GM12878 (cell line): ENCODE measurements around the gene FOXK1. TPM values are rescaled to one million over a fixed set of nuclear protein-coding genes. Genes with fewer than 3 reads are reported as not detected.
A peak's percentile ranks its signal among the peaks of the same experiment; 100 is the strongest.

Experiments
- ATAC-seq: fragments of 200-7000 bp; cut with Tn5 transposase; 3 replicates; pipeline ENCODE4 v1.9.1; 2020; ENCODE audit warnings: mild to moderate bottlenecking, moderate library complexity
- BruUV-seq: library from RNA; stranded (reverse); fragments of 400-500 nt; replicated peaks from 2 replicates; lab custom pipeline; 2021; lab: Mats Ljungman, UMichigan
- CTCF ChIA-PET: fragments of 300-600 bp; sonication (Branson Sonifier 250); formaldehyde crosslinking; extraction: SDS; loops from one replicate; lab custom pipeline; 2021; ENCODE audit warnings: inconsistent platforms; lab: Yijun Ruan, JAX
- POLR2A ChIA-PET: fragments of 350-600 bp; formaldehyde crosslinking; extraction: SDS; loops from one replicate; lab custom pipeline; 2021; ENCODE audit warnings: inconsistent platforms; lab: Charles Lee
- RAD21 ChIA-PET: fragments of 300-600 bp; sonication (Branson Sonifier 250); formaldehyde crosslinking; loops from one replicate; lab custom pipeline; 2023; ENCODE audit warnings: antibody characterized with exemption; ENCODE audit not compliant: unreplicated experiment; lab: Charles Lee
- SMC1A ChIA-PET: fragments of 300-600 bp; sonication (Branson Sonifier 250); formaldehyde crosslinking; loops from one replicate; lab custom pipeline; 2023; ENCODE audit not compliant: unreplicated experiment, uncharacterized antibody; lab: Charles Lee
- DNase-seq: peaks from one replicate; pipeline ENCODE4 v3.0.0-alpha.2; 2011; ENCODE audit warnings: low read depth, low spot score
- FAIRE-seq: peaks from 3 replicates; lab custom pipeline; 2011; peaks lifted over from hg19 to GRCh38; lab: Jason Lieb, UNC
- H2AFZ ChIP-seq: 2 replicates; pipeline ENCODE4 v1.6.0; 2011; ENCODE audit warnings: low read depth, low read length, control low read depth; ENCODE audit not compliant: control insufficient read depth
- H3K27ac ChIP-seq: 2 replicates; pipeline ENCODE4 v1.5.1; 2011; ENCODE audit warnings: control low read depth; ENCODE audit not compliant: control insufficient read depth, insufficient read depth
- H3K27me3 ChIP-seq, 2 experiments: replicated peaks in 1 of 2; 2 replicates each; pipeline versions ENCODE4 v1.6.0 to v1.6.1; 2011; ENCODE audit warnings: low read length in 1 of 2; ENCODE audit not compliant: control insufficient read depth in 2 of 2, insufficient read depth in 2 of 2
- H3K36me3 ChIP-seq, 2 experiments: 2 replicates each; pipeline ENCODE4 v1.5.1; 2011; ENCODE audit warnings: low read length in 1 of 2; ENCODE audit not compliant: control insufficient read depth in 2 of 2, insufficient read depth in 2 of 2
- H3K4me1 ChIP-seq: 2 replicates; pipeline ENCODE4 v1.6.1; 2011; ENCODE audit warnings: mild to moderate bottlenecking, low read length, moderate library complexity, mixed read lengths; ENCODE audit not compliant: control insufficient read depth, insufficient read depth
- H3K4me2 ChIP-seq: 2 replicates; pipeline ENCODE4 v1.6.0; 2011; ENCODE audit warnings: control low read depth; ENCODE audit not compliant: control insufficient read depth, insufficient read depth
- H3K4me3 ChIP-seq: fragments of 200-600 bp; sonication (generic); 2 replicates; pipeline ENCODE4 v1.5.1; 2016
- H3K79me2 ChIP-seq: 2 replicates; pipeline ENCODE4 v1.6.0; 2011; ENCODE audit warnings: low read length; ENCODE audit not compliant: control insufficient read depth, insufficient read depth
- H3K9ac ChIP-seq: 2 replicates; pipeline ENCODE4 v1.8.0; 2011; ENCODE audit warnings: low read length, control low read depth, mixed read lengths; ENCODE audit not compliant: control insufficient read depth, insufficient read depth
- H3K9me3 ChIP-seq: replicated peaks from 3 replicates; pipeline ENCODE4 v1.5.1; 2011; ENCODE audit warnings: mild to moderate bottlenecking, low read length; ENCODE audit not compliant: control insufficient read depth, insufficient read depth
- H4K20me1 ChIP-seq: 2 replicates; pipeline ENCODE4 v1.6.0; 2011; ENCODE audit not compliant: control insufficient read depth, insufficient read depth
- ATF2 ChIP-seq: IDR thresholded peaks from 2 replicates; pipeline ENCODE4 v1.6.1; 2012; ENCODE audit warnings: low read length, inconsistent platforms
- ATF7 ChIP-seq: fragments of 450-650 bp; IDR thresholded peaks from 2 replicates; pipeline ENCODE4 v1.6.1; 2016; ENCODE audit warnings: low read depth, mild to moderate bottlenecking
- CREM ChIP-seq: IDR thresholded peaks from 2 replicates; pipeline ENCODE4 v1.6.1; 2014; ENCODE audit warnings: antibody characterized with exemption, low read depth
- MEF2A ChIP-seq: IDR thresholded peaks from 2 replicates; pipeline ENCODE4 v1.6.1; 2011; ENCODE audit warnings: low read depth, mild to moderate bottlenecking, low read length, moderate library complexity; ENCODE audit not compliant: insufficient read depth
- RELB ChIP-seq: fragments of 450-650 bp; IDR thresholded peaks from 2 replicates; pipeline ENCODE4 v1.6.1; 2017; ENCODE audit warnings: low read depth, mild to moderate bottlenecking, moderate library complexity
- WGBS: methylation state at CpG from one replicate; pipeline ENCODE4 v1.1.6; 2016; ENCODE audit warnings: low lambda C conversion rate; ENCODE audit not compliant: insufficient replicate concordance, insufficient coverage; ENCODE audit errors: missing lambda C conversion rate; 5-methylcytosine and 5-hydroxymethylcytosine counted together
- in situ Hi-C: fragments of 300-500 bp; cut with MboI; formaldehyde crosslinking; loops from 9 replicates; pipeline ENCODE4 v1.14.3; 2018; ENCODE audit warnings: mixed read lengths
- intact Hi-C: fragments of 100-400 bp; cut with micrococcal nuclease; formaldehyde crosslinking; loops from one replicate; pipeline ENCODE4 v1.14.2; 2022; ENCODE audit not compliant: unreplicated experiment
- polyA plus RNA-seq, 11 experiments: library from polyadenylated mRNA; depleted of rRNA in 4 of 11; unstranded in 6 of 11; stranded (reverse) in 5 of 11; fragments of >200 nt; fragmentation: Nextera tagmentation in 4 of 11; fragmentation: Illumina TruSeq in 1 of 11; extraction: Ambion mirVana in 4 of 11; extraction: Trizol in 1 of 11; gene quantifications; 1 replicate in 1 of 11; 2 replicates in 10 of 11; pipeline versions ENCODE4 v1.2.1 to v1.2.3, GENCODE V29; 2011 to 2016; ENCODE audit warnings: inconsistent platforms in 2 of 11, missing spikeins in 2 of 11, low read depth in 1 of 11
- total RNA-seq, 4 experiments: library from RNA; depleted of rRNA in 3 of 4; stranded (reverse); fragments of >200 nt in 3 of 4; fragmentation: Illumina TruSeq in 1 of 4; extraction: Trizol in 1 of 4; gene quantifications; 2 replicates each; pipeline versions ENCODE4 v1.2.1 to v1.2.3, GENCODE V29; 2013 to 2021
- TF ChIP-seq, protein P1 (sequence below): IDR thresholded peaks from 2 replicates; pipeline ENCODE4 v1.6.1; 2011; ENCODE audit warnings: borderline replicate concordance, low read depth, mild to moderate bottlenecking, moderate library complexity, mixed read lengths, low read length; ENCODE audit not compliant: insufficient read depth; ENCODE audit errors: extremely low read length
- TF ChIP-seq, protein P2 (sequence below): fragments of 450-650 bp; IDR thresholded peaks from 2 replicates; pipeline ENCODE4 v1.6.1; 2014; ENCODE audit warnings: mild to moderate bottlenecking

The FOXK1 gene
- total and polyA plus RNA-seq, 10 of the 15 experiments (the other 5 are each of a cell fraction or from before 2014, with no cell fraction given): 0.24 to 31.8 (median 4.5) TPM

DNA sequence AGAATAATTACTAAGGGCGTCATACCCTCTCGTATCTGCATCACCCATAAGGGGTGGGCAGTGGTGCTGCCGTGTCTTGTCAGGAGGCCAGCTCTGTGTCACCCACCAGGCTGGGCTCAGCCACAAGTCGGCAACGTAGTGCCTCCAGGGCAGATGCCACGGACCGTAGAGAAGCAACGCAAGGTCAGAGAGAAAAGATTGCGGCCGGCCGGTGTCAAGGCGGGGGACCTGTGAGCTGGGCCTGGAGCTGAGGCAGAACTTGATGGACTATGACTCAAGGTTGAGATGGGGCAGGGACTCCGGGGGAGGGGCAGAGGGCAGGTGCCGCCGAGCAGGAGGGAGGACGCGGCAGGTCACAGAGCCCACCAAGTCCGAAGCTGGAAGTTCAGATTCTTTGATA is 29.5 kb downstream of the FOXK1 start (continued):
- TF ChIP-seq, protein P1, sequence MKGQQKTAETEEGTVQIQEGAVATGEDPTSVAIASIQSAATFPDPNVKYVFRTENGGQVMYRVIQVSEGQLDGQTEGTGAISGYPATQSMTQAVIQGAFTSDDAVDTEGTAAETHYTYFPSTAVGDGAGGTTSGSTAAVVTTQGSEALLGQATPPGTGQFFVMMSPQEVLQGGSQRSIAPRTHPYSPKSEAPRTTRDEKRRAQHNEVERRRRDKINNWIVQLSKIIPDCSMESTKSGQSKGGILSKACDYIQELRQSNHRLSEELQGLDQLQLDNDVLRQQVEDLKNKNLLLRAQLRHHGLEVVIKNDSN: no peak

DNA sequence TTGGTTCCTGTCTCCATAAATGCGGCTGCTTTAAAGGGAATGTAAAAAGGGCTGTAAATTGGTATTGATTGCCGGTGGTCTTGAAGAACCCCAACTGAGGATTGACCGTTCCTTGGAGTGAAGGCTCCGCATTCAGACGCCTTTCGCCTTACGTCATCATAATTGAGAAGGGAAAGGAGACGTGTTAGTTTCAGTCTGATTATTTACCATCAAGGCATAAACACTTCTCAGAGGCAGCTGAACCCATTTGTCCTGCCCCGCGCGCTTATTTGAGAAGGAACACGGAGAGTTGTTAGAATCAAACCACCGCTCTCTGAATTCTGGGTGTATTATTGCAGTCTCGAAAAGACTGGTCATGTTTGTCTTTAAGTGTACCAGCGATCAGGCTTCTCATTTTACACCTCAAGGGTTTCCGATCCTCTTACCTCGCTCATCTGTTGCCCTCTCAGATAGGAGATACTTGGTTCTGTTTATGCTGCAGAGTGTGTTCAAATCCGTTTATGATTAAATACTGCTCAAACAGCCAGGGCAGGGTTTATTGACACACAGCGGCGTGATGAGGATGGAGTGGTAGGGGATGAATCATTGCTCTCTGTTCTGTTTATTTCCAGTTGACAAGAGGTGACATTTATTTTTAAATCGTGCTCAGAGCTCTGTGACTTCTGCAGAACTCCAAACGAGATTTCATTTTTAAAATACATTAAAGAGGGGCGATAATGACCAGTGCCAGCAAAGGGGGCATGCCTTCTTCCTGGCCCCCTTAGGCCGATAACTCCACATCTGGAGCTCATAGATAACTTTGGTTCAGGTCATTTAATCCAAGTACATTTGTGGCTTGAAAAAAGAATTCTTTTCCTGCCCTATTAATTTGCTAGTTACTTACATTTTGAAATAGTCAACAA is 30.4 kb downstream of the FOXK1 start:
- DNase-seq (no peak), ATAC-seq (peak; percentile 80), FAIRE-seq (peak; percentile 56)
- CTCF ChIA-PET: interaction anchor here (0.6 to 1.8 kb wide), 10 partner anchors 9 to 85 kb away, joined by 3 to 7 read pairs (median 3); no protein-coding TSS in a partner anchor
- peak overlapping the region; percentile 21 for H3K9ac ChIP-seq
- in situ Hi-C loops (no loop called here), intact Hi-C loops (no loop called here)
- peak overlapping the region; percentile 69 for H3K4me3 ChIP-seq
- no peaks in the 10 kb centered on the region for H3K27me3 ChIP-seq
- 8% methylated on average over 24 of the region's 24 CpGs for WGBS
- POLR2A ChIA-PET: interaction anchor here (0.6 to 1.1 kb wide), 3 partner anchors 12 to 34 kb away, joined by 3 to 6 read pairs (median 4); no protein-coding TSS in a partner anchor
- H3K9me3 ChIP-seq: no peaks in the 10 kb centered on the region; the same call in 2 of the 3 replicates
- TF ChIP-seq RELB (no peak), ATF7 (peak; percentile 22; the same call in 1 of the 2 replicates), CREM (peak; percentile 18; the same call in 1 of the 2 replicates), MEF2A (0 out of 2 replicates have a peak, but pooled peaks have one; percentile 11), ATF2 (peak; percentile 45; the same call in 1 of the 2 replicates)
- TF ChIP-seq, protein P2, sequence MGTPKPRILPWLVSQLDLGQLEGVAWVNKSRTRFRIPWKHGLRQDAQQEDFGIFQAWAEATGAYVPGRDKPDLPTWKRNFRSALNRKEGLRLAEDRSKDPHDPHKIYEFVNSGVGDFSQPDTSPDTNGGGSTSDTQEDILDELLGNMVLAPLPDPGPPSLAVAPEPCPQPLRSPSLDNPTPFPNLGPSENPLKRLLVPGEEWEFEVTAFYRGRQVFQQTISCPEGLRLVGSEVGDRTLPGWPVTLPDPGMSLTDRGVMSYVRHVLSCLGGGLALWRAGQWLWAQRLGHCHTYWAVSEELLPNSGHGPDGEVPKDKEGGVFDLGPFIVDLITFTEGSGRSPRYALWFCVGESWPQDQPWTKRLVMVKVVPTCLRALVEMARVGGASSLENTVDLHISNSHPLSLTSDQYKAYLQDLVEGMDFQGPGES: no peak
- H3K27ac ChIP-seq: peak overlapping the region; percentile 78
- peaks cover 19% of the 10 kb centered on the region for H3K4me1 ChIP-seq
- peaks cover 3 to 4% of the 10 kb centered on the region in 2 experiments; a peak in 3 of 4 replicates for H3K36me3 ChIP-seq
- SMC1A ChIA-PET: interaction anchor here (0.6 to 1.4 kb wide), 12 partner anchors 8 to 103 kb away, joined by 3 to 7 read pairs (median 3); partner anchors contain the start of genes AP5Z1 and FOXK1
- peaks cover 44% of the 10 kb centered on the region for H3K79me2 ChIP-seq
- no peak overlapping the region for H2AFZ ChIP-seq
- H3K4me2 ChIP-seq: peak overlapping the region; percentile 78
- H4K20me1 ChIP-seq: peaks cover 6% of the 10 kb centered on the region
- BruUV-seq: no TSS peak
- RAD21 ChIA-PET: interaction anchor here (1.1 to 1.9 kb wide), 5 partner anchors 9 to 81 kb away, joined by 3 to 9 read pairs (median 7); no protein-coding TSS in a partner anchor
